NOMO-1 treated with dmso at 0.1 percent for 144 hours (cell line): ENCODE data around the gene RPL10A.
"Not testable (repeated sequence)": the region's sequence is repeated elsewhere in the genome, so short reads cannot be mapped to it uniquely, and the experiment has no call there.

ENCODE experiments used
- DNase-seq: peaks from one replicate; lab custom pipeline; 2025; ENCODE audit not compliant: unreplicated experiment; lab: John Stamatoyannopoulos, UW

The RPL10A gene

DNA sequence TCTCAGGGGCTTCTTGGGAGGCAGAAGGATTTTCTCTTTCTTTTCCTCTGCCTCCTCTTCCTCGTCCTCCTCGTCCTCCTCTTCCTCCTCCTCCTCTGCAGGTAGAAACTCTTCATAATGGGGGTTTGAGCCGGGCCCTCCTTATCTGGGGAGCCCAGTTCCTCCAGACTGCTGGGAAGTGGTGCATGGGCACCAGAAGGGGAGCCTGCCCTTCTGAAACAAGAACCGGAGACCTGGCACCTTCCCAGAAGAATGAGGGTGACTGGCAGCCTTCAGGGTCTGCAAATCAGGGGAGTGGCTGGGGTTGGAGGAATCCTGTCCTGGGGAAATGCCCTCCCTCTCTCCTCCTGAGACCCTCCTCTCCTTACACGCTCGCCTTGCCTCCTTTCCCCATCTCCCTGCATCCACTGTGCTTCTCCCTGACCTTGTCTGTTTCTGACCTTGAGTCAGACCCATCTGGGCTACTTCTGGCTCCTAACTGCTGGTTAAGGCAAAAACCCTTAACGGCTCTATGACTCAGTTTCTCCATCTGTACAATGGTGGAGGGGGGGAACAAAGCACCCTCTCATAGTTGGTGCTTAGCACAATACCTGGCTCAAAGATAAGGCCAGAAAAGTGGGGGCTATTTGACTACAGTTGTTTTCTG, 42.8 kb downstream of the RPL10A start:
- DNase-seq: no peak

DNA sequence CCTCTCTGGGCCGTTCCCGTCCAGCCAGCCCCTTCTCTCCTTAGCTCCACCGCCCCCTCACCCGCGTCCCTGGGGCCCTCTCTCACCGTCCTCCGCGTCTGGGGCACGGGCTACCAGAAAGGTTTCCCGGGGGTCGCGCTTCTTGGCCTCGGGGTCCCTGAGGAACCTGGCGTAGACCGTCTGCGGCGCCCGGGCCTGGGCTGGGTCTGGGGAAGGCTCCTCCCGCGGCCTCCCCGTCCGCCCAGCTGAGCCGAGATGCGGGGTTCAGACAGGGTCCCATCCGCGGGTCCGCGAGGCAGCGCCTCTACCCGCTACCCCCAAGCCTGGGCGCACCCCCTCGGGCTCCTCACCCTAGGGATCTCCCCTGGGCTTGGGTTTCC, 43.4 kb downstream of the RPL10A start:
- no peak for DNase-seq

DNA sequence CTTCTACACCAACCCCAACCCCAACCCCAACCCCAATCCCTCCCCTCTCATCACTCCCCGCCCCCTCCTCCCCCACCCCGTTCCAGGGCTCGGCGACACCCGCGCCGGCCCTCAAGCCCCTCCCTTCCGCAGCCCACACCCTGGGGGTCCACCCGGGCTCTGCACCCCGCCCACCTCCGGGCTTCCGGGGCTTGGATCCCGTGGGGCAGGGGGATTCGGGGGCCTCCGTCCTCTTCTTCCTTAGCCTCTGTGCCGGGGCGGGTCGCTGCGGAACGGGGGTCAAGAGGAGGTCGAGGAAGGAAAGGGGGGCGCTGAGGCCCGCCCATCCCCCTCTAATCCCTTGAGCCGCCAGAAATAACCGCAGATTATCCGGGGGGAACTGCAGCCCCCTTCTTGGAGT, 43.8 kb downstream of the RPL10A start:
- DNase-seq: no peak

DNA sequence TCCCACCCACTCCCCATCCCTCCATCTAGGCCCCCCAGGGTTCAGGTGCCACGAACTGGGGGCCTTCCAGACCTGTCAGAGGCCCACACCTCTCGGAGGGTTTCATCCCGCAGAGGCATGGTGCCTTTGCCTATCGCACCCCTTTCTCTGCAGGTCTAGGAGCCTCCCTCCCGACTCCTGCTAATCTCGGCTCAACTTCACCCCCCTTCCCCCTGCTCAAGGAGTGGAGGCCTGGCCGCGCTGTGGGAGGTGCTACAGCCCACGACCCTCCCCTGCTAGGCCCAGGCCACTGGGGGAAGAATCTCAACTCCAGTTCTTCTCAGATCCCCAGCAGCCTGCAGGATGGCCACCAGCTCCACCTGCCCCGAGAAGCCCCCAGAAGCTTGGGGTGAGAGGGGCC, 44.5 kb downstream of the RPL10A start, which contains the start of gene TULP1:
TSS of gene TULP1 (minus strand) at position 157 of the 400 bp plus-strand sequence. CDS start at position 119, 38 bp downstream.
- no peak for DNase-seq

DNA sequence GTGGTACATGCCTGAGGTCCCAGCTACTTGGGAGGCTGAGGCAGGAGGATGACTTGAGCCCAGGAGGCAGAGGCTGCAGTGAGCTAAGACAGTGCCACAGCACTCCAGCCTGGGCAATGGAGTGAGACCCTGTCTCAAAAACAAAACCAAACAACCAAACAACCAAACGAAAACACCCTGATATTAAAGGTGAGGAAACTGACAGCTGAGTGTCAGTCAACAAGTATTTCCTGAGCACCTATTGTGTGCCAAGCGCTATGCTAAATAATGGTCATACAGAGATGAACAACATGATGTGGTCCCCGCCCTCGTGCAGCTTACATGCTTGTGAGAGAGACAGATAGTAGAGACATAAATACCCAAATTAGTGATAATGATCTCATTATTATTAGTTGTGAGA, 46.4 kb downstream of the RPL10A start:
- DNase-seq: no peak

DNA sequence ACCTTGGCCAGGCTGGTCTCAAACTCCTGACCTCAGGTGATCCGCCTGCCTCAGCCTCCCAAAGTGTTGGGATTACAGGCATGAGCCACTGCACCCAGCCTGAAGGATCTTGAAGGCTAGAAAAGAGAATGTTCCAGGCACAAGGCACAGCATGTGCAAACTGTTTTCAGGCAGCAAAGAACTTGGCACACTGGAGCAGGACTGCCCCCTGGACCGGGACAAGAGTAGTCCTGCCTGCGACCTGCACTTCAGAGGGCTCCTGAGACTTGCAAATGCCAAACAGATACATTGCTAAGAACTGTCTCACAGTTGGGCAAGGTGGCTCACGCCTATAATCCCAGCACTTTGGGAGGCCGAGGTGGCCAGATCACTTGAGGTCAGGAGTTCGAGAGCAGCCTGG, 47.7 kb downstream of the RPL10A start:
- DNase-seq: not testable (repeated sequence)

DNA sequence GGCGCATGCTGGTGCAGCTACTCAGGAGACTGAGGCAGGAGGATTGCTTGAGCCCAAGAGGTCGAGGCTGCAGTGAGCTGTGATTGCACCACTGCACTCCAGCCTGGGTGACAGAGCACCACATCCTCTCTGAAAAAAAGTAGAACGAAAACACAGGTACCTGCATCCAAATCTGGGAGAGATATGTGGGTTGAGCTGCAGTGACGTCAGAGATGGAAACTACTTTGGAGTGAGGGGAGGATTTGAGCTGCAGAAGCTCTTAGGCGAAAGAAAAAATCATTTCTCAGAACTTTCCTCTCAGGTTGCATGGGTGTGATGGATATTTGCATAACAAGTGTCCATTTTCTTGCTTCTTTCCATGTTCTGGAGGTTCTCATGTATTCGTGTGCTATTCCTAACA, 48.5 kb downstream of the RPL10A start:
- DNase-seq: no peak

DNA sequence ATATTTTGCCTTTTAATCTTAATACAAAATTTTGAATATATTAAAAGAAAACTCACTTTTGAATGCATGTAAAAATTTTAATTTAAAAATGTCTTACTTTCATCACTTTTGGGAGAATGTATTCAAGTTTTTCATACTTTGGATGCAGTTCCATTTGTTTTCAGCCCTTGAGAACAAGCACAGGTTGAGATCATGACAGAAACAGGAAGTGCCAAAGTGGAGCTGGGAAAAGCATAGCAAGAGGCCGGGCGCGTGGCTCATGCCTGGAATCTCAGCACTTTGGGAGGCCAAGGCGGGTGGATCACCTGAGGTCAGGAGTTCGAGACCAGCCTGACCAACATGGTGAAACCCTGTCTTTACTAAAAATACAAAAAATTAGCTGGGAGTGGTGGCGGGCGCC, 49.8 kb downstream of the RPL10A start:
- DNase-seq: not testable (repeated sequence)

DNA sequence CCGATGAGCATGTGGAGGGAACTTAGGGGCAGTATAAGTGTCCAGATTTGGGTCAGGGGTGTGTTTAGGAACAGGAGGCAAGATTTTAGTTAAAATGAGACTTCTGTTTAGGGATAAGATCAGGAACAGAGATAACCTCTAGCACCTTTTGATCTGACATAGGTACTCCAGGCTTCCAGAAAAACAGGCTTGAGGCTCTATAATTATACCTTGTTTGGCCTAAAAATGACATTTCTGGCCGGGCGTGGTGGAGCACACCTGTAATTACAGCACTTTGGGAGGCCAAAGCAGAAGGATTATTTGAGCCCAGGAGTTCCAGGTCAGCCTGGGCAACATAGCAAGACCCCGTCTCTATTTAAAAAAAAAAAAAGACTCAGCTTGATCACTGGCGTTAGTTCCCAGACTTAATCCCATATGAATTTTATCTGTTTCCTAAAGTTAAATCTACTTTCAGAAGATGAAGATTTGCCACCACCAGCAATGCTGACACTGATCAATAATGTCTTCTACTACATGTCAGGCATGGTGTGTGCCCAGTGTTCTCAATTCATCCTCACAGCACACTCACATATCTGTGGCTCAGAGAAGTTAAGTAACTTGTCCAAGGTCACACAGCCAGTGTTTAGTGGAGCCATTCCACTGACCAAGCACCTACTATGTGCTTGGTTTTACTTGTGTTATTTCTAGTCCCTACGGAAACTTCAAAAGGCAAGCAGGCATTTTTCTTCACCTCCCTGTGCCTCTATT, 50.5 kb downstream of the RPL10A start:
- DNase-seq: no peak

DNA sequence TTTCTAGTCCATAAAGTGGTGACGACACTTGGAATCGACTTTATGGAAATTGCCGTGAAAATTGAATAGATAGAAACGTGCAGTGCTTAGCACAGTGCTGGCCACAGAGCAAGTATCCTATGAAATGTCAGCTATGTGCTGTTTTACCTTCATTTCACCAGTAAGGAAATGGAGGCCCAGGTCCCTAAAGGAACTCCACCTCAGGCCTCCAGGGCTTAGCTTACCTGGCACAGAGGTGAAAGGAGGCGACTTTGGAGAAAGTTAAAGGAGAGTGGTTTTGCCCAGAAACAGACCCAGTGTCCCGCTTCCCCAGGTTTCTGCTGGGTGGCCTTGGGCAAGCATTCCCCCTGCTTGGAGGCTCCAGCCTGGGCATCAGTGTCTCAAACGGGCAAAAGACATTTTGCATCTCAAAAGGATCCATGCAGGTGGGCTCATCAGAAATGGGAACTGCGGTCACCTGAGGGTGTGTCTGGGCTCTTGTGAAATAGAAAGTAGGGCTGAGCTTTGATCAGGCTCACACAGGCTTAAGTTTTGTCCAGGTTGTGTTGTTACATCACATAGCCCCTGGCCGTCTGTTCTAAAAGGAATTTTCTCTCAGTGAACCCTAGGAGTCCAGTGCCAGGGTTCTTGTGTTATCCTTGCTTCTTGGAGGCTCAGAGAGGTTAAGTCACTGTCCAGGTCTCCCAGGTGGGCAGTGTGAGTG, 51.3 kb downstream of the RPL10A start:
- no peak for DNase-seq
